DND-41 (cell line): ENCODE data around the gene GPX3.

Experiments used
- ATAC-seq: fragments of 200-7000 bp; cut with Tn5 transposase; 3 replicates; pipeline ENCODE4 v1.9.1; 2021; ENCODE audit warnings: low read depth; ENCODE audit not compliant: insufficient read depth
- DNase-seq: peaks from one replicate; pipeline ENCODE4 v3.0.0-alpha.2; 2020
- H2AFZ ChIP-seq: 2 replicates; pipeline ENCODE4 v1.6.0; 2012; ENCODE audit warnings: low read depth, low read length
- H3K27ac ChIP-seq: 2 replicates; pipeline ENCODE4 v1.5.1; 2012; ENCODE audit warnings: low read length, inconsistent platforms
- H3K27me3 ChIP-seq: fragments of 200-600 bp; sonication (generic); 2 replicates; pipeline ENCODE4 v1.6.0; 2012; ENCODE audit warnings: low read length, mild to moderate bottlenecking, inconsistent platforms; ENCODE audit not compliant: insufficient read depth, poor library complexity
- H3K36me3 ChIP-seq: 2 replicates; pipeline ENCODE4 v1.5.1; 2012; ENCODE audit warnings: low read length, inconsistent platforms; ENCODE audit not compliant: insufficient read depth
- H3K4me1 ChIP-seq: 2 replicates; pipeline ENCODE4 v1.5.1; 2012; ENCODE audit warnings: mild to moderate bottlenecking, low read length; ENCODE audit not compliant: insufficient read depth
- H3K4me2 ChIP-seq: 2 replicates; pipeline ENCODE4 v1.6.0; 2012; ENCODE audit warnings: mild to moderate bottlenecking, moderate library complexity, low read length, inconsistent platforms; ENCODE audit not compliant: insufficient read depth
- H3K4me3 ChIP-seq, 2 experiments: fragments of 200-600 bp in 1 of 2; shearing (Covaris generic) in 1 of 2; 2 replicates each; pipeline ENCODE4 v1.5.1; 2012 to 2016; ENCODE audit warnings: inconsistent platforms in 2 of 2, low read length in 2 of 2, mild to moderate bottlenecking in 2 of 2, low read depth in 1 of 2, moderate library complexity in 1 of 2
- H3K79me2 ChIP-seq: 2 replicates; pipeline ENCODE4 v1.6.0; 2012; ENCODE audit warnings: low read length, inconsistent platforms; ENCODE audit not compliant: insufficient read depth
- H3K9ac ChIP-seq: 2 replicates; pipeline ENCODE4 v1.6.0; 2012; ENCODE audit warnings: low read depth, mild to moderate bottlenecking, inconsistent platforms, low read length, moderate library complexity
- H3K9me3 ChIP-seq: 2 replicates; pipeline ENCODE4 v1.5.1; 2012; ENCODE audit warnings: low read length, moderate library complexity, mild to moderate bottlenecking, inconsistent platforms; ENCODE audit not compliant: insufficient read depth, severe bottlenecking
- H4K20me1 ChIP-seq: 2 replicates; pipeline ENCODE4 v1.6.0; 2012; ENCODE audit warnings: low read length; ENCODE audit not compliant: insufficient read depth
- EZH2 ChIP-seq: IDR thresholded peaks from 3 replicates; pipeline ENCODE4 v1.6.1; 2012; ENCODE audit warnings: borderline replicate concordance, low read depth, mild to moderate bottlenecking, moderate library complexity, low read length, inconsistent platforms; ENCODE audit not compliant: severe bottlenecking
- TF ChIP-seq, protein P1 (sequence below): IDR thresholded peaks from 2 replicates; pipeline ENCODE4 v1.5.1; 2012; ENCODE audit warnings: borderline replicate concordance, low read length, moderate library complexity, mild to moderate bottlenecking; ENCODE audit not compliant: poor library complexity, severe bottlenecking; ENCODE audit errors: extremely low read depth

Gene GPX3

DNA sequence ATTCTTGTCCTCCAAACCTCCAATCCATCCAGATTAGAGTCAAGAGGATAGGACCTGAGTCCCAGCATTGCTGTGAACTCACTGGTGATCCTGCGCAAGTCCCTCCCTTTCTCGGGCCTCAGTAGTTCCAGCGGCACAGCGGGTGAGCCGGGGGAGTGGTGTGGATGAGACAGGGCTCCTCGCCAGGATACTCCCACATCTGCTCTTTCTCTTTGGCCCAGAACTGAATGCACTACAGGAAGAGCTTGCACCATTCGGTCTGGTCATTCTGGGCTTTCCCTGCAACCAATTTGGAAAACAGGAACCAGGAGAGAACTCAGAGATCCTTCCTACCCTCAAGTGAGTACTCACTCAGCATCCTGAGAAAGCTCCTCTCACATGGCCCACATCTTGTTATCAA lies 6.3 kb downstream of the GPX3 start:
- no peak overlapping the region for H3K4me2 ChIP-seq
- no peak overlapping the region for H3K9ac ChIP-seq
- H3K4me3 ChIP-seq = no peak overlapping the region
- peaks cover 40% of the 10 kb centered on the region for H3K36me3 ChIP-seq
- H4K20me1 ChIP-seq = no peaks in the 10 kb centered on the region
- no peaks in the 10 kb centered on the region for H3K4me1 ChIP-seq
- TF ChIP-seq, protein P1, sequence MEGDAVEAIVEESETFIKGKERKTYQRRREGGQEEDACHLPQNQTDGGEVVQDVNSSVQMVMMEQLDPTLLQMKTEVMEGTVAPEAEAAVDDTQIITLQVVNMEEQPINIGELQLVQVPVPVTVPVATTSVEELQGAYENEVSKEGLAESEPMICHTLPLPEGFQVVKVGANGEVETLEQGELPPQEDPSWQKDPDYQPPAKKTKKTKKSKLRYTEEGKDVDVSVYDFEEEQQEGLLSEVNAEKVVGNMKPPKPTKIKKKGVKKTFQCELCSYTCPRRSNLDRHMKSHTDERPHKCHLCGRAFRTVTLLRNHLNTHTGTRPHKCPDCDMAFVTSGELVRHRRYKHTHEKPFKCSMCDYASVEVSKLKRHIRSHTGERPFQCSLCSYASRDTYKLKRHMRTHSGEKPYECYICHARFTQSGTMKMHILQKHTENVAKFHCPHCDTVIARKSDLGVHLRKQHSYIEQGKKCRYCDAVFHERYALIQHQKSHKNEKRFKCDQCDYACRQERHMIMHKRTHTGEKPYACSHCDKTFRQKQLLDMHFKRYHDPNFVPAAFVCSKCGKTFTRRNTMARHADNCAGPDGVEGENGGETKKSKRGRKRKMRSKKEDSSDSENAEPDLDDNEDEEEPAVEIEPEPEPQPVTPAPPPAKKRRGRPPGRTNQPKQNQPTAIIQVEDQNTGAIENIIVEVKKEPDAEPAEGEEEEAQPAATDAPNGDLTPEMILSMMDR = no peak
- TF ChIP-seq EZH2 = no peak
- H3K79me2 ChIP-seq = no peaks in the 10 kb centered on the region
- ATAC-seq = no peak
- no peaks in the 10 kb centered on the region for H3K9me3 ChIP-seq
- no peak overlapping the region for H2AFZ ChIP-seq
- no peaks in the 10 kb centered on the region for H3K27me3 ChIP-seq
- H3K27ac ChIP-seq = no peak overlapping the region
- DNase-seq = no peak

DNA sequence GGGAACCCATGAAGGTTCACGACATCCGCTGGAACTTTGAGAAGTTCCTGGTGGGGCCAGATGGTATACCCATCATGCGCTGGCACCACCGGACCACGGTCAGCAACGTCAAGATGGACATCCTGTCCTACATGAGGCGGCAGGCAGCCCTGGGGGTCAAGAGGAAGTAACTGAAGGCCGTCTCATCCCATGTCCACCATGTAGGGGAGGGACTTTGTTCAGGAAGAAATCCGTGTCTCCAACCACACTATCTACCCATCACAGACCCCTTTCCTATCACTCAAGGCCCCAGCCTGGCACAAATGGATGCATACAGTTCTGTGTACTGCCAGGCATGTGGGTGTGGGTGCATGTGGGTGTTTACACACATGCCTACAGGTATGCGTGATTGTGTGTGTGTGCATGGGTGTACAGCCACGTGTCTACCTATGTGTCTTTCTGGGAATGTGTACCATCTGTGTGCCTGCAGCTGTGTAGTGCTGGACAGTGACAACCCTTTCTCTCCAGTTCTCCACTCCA lies 7.6 kb downstream of the GPX3 start:
- Histone ChIP-seq H3K4me2 (no peak overlapping the region), H3K4me3 (no peak overlapping the region), H3K79me2 (no peaks in the 10 kb centered on the region), H3K27me3 (no peaks in the 10 kb centered on the region), H2AFZ (no peak overlapping the region), H3K4me1 (no peaks in the 10 kb centered on the region), H3K9me3 (no peaks in the 10 kb centered on the region), H3K9ac (no peak overlapping the region), H4K20me1 (no peaks in the 10 kb centered on the region), H3K36me3 (peaks cover 53% of the 10 kb centered on the region), H3K27ac (no peak overlapping the region)
- no peak for ATAC-seq
- no peak for TF ChIP-seq EZH2
- TF ChIP-seq, protein P1 = no peak
- no peak for DNase-seq

DNA sequence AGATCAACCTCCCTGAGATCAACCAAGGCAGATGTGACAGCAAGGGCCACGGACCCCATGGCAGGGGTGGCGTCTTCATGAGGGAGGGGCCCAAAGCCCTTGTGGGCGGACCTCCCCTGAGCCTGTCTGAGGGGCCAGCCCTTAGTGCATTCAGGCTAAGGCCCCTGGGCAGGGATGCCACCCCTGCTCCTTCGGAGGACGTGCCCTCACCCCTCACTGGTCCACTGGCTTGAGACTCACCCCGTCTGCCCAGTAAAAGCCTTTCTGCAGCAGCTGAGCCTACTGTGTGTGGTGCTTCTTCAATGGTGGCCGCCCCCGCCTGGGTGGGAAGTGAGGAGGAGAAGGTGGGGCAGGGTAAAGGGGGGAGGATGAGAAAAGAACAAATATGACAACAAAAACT lies 8.3 kb downstream of the GPX3 start:
- TF ChIP-seq, protein P1 = no peak
- no peak for TF ChIP-seq EZH2
- no peak for ATAC-seq
- Histone ChIP-seq H3K4me2 (no peak overlapping the region), H3K27me3 (no peaks in the 10 kb centered on the region), H2AFZ (no peak overlapping the region), H3K4me1 (no peaks in the 10 kb centered on the region), H3K4me3 (no peak overlapping the region), H3K79me2 (no peaks in the 10 kb centered on the region), H3K27ac (no peak overlapping the region), H4K20me1 (no peaks in the 10 kb centered on the region), H3K9me3 (no peaks in the 10 kb centered on the region), H3K9ac (no peak overlapping the region), H3K36me3 (peaks cover 60% of the 10 kb centered on the region)
- DNase-seq = no peak
